ENCODE data around the gene IER3. TPM values are rescaled to one million over a fixed set of nuclear protein-coding genes. Genes with fewer than 3 reads are reported as not detected.

The IER3 gene
- total and polyA plus RNA-seq, 2 of the 13 experiments (the other 11 are each of a cell fraction or from before 2014, with no cell fraction given), result 51.1 to 131 TPM

DNA sequence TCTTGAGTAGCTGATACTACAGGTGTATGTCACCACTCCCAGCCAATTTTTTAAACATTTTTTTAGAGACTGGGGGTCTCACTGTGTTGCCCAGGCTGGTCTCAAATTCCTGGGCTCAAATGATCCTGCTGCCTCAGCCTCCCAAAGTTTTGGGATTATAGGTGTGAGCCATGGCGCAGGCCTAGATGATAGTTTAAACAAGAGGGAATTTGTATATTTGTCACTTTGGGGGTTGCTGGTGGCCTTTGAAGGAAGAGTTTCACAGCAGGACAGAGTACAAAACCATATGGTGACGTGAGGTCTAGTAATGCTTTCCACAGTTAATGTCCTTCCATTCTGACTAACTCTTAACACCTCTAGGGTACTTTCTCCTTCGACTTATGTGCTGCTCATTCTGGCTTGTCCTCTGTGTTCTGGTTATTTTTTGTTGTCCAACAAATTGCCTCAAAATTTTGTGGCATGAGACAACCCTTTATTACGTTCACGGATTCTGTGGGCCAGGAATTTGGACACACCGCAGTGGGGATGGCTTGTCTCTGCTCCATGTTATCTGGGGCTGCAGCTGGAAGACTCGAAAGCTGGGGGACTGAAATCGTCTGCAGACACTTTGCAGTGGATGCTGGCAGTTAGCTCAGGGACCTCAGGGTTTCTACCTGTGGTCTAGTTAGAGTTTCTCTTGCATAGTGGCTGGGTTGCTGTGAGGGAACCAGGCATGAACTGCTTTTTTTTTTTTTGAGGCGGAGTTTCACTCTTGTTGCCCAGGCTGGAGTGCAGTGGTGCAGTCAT lies 23.0 kb upstream of the IER3 start (continued):
- TF ChIP-seq ZNF460 (CRISPR knock-in tag; IDR thresholded peaks at IDR 0.05; ENCODE audit: borderline replicate concordance), result no peak

DNA sequence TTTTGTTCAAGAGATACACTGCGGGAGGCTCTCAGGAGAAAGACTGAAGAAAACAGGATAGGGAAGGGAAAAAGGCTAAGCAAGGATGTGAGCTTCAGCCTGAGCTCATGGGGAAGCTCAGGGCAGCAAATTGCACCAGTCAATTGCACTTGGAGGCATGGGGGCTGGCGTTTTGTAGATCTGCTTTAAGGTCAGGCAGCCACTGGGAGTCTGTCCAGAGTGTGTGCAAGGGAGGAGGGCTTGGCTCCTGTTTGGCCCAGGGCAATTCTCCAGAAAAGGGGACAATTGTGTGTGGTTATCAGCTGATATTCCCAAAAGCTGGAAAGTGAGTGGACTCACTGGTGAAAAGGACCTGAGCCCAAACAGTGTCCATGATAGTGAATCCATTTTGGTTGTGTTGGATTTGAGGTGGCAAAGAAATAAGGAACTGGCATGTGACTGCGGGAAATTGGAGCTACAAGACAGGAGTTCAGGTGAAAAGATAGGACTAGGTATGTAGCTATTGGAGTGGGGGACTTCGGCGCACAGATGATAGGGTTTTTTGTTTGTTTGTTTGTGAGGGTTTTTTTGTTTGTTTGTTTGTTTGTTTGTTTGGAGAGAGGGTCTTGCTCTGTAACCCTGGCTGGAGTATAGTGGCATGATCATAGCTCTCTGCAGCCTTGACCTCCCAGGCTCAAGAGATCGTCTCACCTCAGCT lies 22.3 kb upstream of the IER3 start:
- intact Hi-C loops (cut with micrococcal nuclease; ENCODE audit: unreplicated experiment) (no loop called here), in situ Hi-C loops (cut with HindIII; ENCODE audit: extremely low pct_ligation_motif_present, low pct_unique_long_range_greater_than_20kb) (no loop called here)
- no peak for DNase-seq (ENCODE audit: low spot score)
- H3K36me3 ChIP-seq (replicated peaks in 1 of 2; ENCODE audit: control insufficient read depth in 1 of 2, insufficient read depth in 2 of 2, low read length in 2 of 2), result no peaks in the 10 kb centered on the region
- 89% methylated on average over 6 of the region's 6 CpGs for WGBS (ENCODE audit: low lambda C conversion rate)
- H3K4me2 ChIP-seq (ENCODE audit: low read depth, low read length), result no peak overlapping the region
- no peaks in the 10 kb centered on the region for H3K79me2 ChIP-seq (ENCODE audit: insufficient read depth, low read length)
- H3K27ac ChIP-seq (ENCODE audit: extremely low read length, insufficient read depth, low read length), result peak overlapping the region; percentile 98
- POLR2A ChIA-PET, result interaction anchor here (0.9 to 11.8 kb wide), 7 partner anchors 14 to 61 kb away, joined by 3 to 414 read pairs (median 4); partner anchors contain the start of genes FLOT1, IER3 and MDC1
- H4K20me1 ChIP-seq (ENCODE audit: insufficient read depth, low read length), result no peaks in the 10 kb centered on the region
- no peak for FAIRE-seq
- peaks cover 95% of the 10 kb centered on the region for H3K4me1 ChIP-seq (ENCODE audit: insufficient read depth, low read length)
- H3K4me3 ChIP-seq (replicated peaks in 1 of 3; ENCODE audit: insufficient read depth in 1 of 3, low read depth in 2 of 3, low read length in 3 of 3), result no peak overlapping the region
- peak overlapping the region; percentile 6 for H3K9ac ChIP-seq (ENCODE audit: insufficient read depth, low read depth, low read length)
- no peak overlapping the region for H2AFZ ChIP-seq (ENCODE audit: low read length)
- TF ChIP-seq TARDBP (CRISPR knock-in tag; IDR thresholded peaks at IDR 0.05), result no peak
- no peak for TF ChIP-seq SALL1 (CRISPR knock-in tag; IDR thresholded peaks at IDR 0.05)
- TF ChIP-seq, protein P1, sequence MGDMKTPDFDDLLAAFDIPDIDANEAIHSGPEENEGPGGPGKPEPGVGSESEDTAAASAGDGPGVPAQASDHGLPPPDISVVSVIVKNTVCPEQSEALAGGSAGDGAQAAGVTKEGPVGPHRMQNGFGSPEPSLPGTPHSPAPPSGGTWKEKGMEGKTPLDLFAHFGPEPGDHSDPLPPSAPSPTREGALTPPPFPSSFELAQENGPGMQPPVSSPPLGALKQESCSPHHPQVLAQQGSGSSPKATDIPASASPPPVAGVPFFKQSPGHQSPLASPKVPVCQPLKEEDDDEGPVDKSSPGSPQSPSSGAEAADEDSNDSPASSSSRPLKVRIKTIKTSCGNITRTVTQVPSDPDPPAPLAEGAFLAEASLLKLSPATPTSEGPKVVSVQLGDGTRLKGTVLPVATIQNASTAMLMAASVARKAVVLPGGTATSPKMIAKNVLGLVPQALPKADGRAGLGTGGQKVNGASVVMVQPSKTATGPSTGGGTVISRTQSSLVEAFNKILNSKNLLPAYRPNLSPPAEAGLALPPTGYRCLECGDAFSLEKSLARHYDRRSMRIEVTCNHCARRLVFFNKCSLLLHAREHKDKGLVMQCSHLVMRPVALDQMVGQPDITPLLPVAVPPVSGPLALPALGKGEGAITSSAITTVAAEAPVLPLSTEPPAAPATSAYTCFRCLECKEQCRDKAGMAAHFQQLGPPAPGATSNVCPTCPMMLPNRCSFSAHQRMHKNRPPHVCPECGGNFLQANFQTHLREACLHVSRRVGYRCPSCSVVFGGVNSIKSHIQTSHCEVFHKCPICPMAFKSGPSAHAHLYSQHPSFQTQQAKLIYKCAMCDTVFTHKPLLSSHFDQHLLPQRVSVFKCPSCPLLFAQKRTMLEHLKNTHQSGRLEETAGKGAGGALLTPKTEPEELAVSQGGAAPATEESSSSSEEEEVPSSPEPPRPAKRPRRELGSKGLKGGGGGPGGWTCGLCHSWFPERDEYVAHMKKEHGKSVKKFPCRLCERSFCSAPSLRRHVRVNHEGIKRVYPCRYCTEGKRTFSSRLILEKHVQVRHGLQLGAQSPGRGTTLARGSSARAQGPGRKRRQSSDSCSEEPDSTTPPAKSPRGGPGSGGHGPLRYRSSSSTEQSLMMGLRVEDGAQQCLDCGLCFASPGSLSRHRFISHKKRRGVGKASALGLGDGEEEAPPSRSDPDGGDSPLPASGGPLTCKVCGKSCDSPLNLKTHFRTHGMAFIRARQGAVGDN (CRISPR knock-in tag; IDR thresholded peaks at IDR 0.05), result peak; percentile 57
- TF ChIP-seq, protein P2, sequence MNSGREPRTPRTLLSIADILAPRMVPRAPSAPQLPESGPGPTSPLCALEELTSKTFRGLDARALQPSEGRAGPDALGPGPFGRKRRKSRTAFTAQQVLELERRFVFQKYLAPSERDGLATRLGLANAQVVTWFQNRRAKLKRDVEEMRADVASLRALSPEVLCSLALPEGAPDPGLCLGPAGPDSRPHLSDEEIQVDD (CRISPR knock-in tag; IDR thresholded peaks at IDR 0.05; ENCODE audit: borderline replicate concordance), result 0 out of 2 replicates have a peak, but pooled peaks have one; percentile 28
- TF ChIP-seq NCOA2 (CRISPR knock-in tag; IDR thresholded peaks at IDR 0.05), result no peak
- 0 out of 2 replicates have a peak, but pooled peaks have one; percentile 45 for TF ChIP-seq ZBTB38 (CRISPR knock-in tag; IDR thresholded peaks at IDR 0.05)
- TF ChIP-seq NRL (CRISPR knock-in tag; IDR thresholded peaks at IDR 0.05; ENCODE audit: borderline replicate concordance), result no peak
- TF ChIP-seq SRF (IDR thresholded peaks at IDR 0.05; ENCODE audit: low read depth, low read length), result no peak
- no peak for TF ChIP-seq MAZ (IDR thresholded peaks at IDR 0.05; ENCODE audit: borderline replicate concordance, low read depth, low read length)
- TF ChIP-seq MAZ (CRISPR knock-in tag; IDR thresholded peaks at IDR 0.05; ENCODE audit: low read depth), result no peak
- TF ChIP-seq ZFX (CRISPR knock-in tag; IDR thresholded peaks at IDR 0.05; ENCODE audit: low read depth), result 0 out of 2 replicates have a peak, but pooled peaks have one; percentile 15
- no peak for TF ChIP-seq PHF20 (CRISPR knock-in tag; IDR thresholded peaks at IDR 0.05)
- 0 out of 2 replicates have a peak, but pooled peaks have one; percentile 36 for TF ChIP-seq ZIK1 (CRISPR knock-in tag; IDR thresholded peaks at IDR 0.05; ENCODE audit: borderline replicate concordance, low read depth)
- 0 out of 2 replicates have a peak, but pooled peaks have one; percentile 14 for TF ChIP-seq ZNF350 (CRISPR knock-in tag; IDR thresholded peaks at IDR 0.05; ENCODE audit: borderline replicate concordance, low read depth)
- no peak for ATAC-seq
- CTCF ChIA-PET (ENCODE audit: low intra/inter-chr PET ratio, low total read pairs), result no interaction called here
- no TSS peak for BruUV-seq (replicated peaks)
- H3K27me3 ChIP-seq (ENCODE audit: control insufficient read depth in 1 of 2, insufficient read depth in 2 of 2, low read length in 2 of 2), result no peaks in the 10 kb centered on the region
- no peaks in the 10 kb centered on the region for H3K9me3 ChIP-seq (ENCODE audit: low read length)
